Fibroblast of lung (primary cell): ENCODE measurements around the gene ANKRD13B. TPM values are rescaled to one million over a fixed set of nuclear protein-coding genes. Genes with fewer than 3 reads are reported as not detected.

ENCODE experiments used
- DNase-seq, 2 donors: peaks; one replicate each; pipeline versions ENCODE4 v3.0.0 to v3.0.0-alpha.2; 2010; ENCODE audit warnings: low read depth in 2 of 2
- H2AFZ ChIP-seq: 2 replicates; pipeline ENCODE4 v1.5.1; 2012; ENCODE audit warnings: low read length, control low read depth, inconsistent platforms
- H3K27ac ChIP-seq: 2 replicates; pipeline ENCODE4 v1.5.1; 2011; ENCODE audit warnings: low read length, control low read depth; ENCODE audit not compliant: insufficient read depth
- H3K27me3 ChIP-seq: 2 replicates; pipeline ENCODE4 v1.5.1; 2011; ENCODE audit warnings: mild to moderate bottlenecking, low read length; ENCODE audit not compliant: control insufficient read depth, insufficient read depth
- H3K36me3 ChIP-seq: 2 replicates; pipeline ENCODE4 v1.5.1; 2011; ENCODE audit warnings: low read length; ENCODE audit not compliant: control insufficient read depth, insufficient read depth
- H3K4me1 ChIP-seq: 2 replicates; pipeline ENCODE4 v1.5.1; 2011; ENCODE audit warnings: low read length; ENCODE audit not compliant: control insufficient read depth, insufficient read depth; ENCODE audit errors: extremely low read depth
- H3K4me2 ChIP-seq: 2 replicates; pipeline ENCODE4 v1.5.1; 2011; ENCODE audit warnings: low read length, control low read depth; ENCODE audit not compliant: insufficient read depth; ENCODE audit errors: extremely low read depth
- H3K4me3 ChIP-seq, 4 experiments: fragments of 200-600 bp in 1 of 4; sonication (generic) in 1 of 4; replicated peaks in 1 of 4; 2 replicates each; pipeline ENCODE4 v1.5.1; 2011 to 2016; ENCODE audit warnings: low read length in 4 of 4, low read depth in 3 of 4, mild to moderate bottlenecking in 3 of 4, control low read depth in 2 of 4, inconsistent platforms in 1 of 4, mixed read lengths in 1 of 4; ENCODE audit not compliant: insufficient read depth in 1 of 4; ENCODE audit errors: control extremely low read depth in 1 of 4
- H3K79me2 ChIP-seq: 2 replicates; pipeline ENCODE4 v1.5.1; 2012; ENCODE audit warnings: mild to moderate bottlenecking, low read length, inconsistent platforms; ENCODE audit not compliant: control insufficient read depth, insufficient read depth
- H3K9ac ChIP-seq: 2 replicates; pipeline ENCODE4 v1.5.1; 2011; ENCODE audit warnings: mild to moderate bottlenecking, low read length, control low read depth; ENCODE audit not compliant: insufficient read depth
- H3K9me3 ChIP-seq: 2 replicates; pipeline ENCODE4 v1.5.1; 2012; ENCODE audit warnings: low read depth, low read length; ENCODE audit not compliant: control insufficient read depth, insufficient read depth
- H4K20me1 ChIP-seq: 2 replicates; pipeline ENCODE4 v1.5.1; 2011; ENCODE audit warnings: low read length; ENCODE audit not compliant: control insufficient read depth, insufficient read depth; ENCODE audit errors: extremely low read depth
- EZH2 ChIP-seq: IDR thresholded peaks from 2 replicates; pipeline ENCODE4 v1.5.1; 2012; ENCODE audit warnings: low read length, control low read depth, mild to moderate bottlenecking; ENCODE audit errors: missing control alignments
- polyA plus RNA-seq, 2 donors: library from polyadenylated mRNA; depleted of rRNA in 1 of 2; stranded (reverse) in 1 of 2; unstranded in 1 of 2; fragments of >200 nt; gene quantifications; 2 replicates each; pipeline ENCODE4 v1.2.1, GENCODE V29; 2011 to 2012; ENCODE audit warnings: missing spikeins in 1 of 2
- total RNA-seq: library from RNA; depleted of rRNA; stranded (reverse); fragments of >200 nt; gene quantifications from 2 replicates; pipeline ENCODE4 v1.2.1, GENCODE V29; 2014
- TF ChIP-seq, protein P1 (sequence below), 2 donors: IDR thresholded peaks in 1 of 2; conservative IDR thresholded peaks in 1 of 2; 1 replicate in 1 of 2; 2 replicates in 1 of 2; pipeline ENCODE4 v1.5.1; 2011 to 2012; ENCODE audit warnings: low read length in 2 of 2, control low read depth in 1 of 2, inconsistent platforms in 1 of 2, low read depth in 1 of 2, mild to moderate bottlenecking in 1 of 2

The ANKRD13B gene
- total and polyA plus RNA-seq, 2 donors (not counting 1 experiment from before 2014, with no cell fraction given), result 1.4 to 6.3 TPM

GRCh38 chr17:29584452-29585079, 8.4 kb upstream of the ANKRD13B start:
- no peaks in the 10 kb centered on the region for H3K9me3 ChIP-seq
- DNase-seq, result peak in 1 of 2 donors; percentile 27
- peaks cover 9% of the 10 kb centered on the region for H3K36me3 ChIP-seq
- no peak overlapping the region for H3K9ac ChIP-seq
- H2AFZ ChIP-seq, result no peak overlapping the region
- no peak overlapping the region for H3K4me3 ChIP-seq
- H3K4me1 ChIP-seq, result peaks cover 5% of the 10 kb centered on the region
- no peaks in the 10 kb centered on the region for H3K27me3 ChIP-seq
- no peak for TF ChIP-seq EZH2
- TF ChIP-seq, protein P1, sequence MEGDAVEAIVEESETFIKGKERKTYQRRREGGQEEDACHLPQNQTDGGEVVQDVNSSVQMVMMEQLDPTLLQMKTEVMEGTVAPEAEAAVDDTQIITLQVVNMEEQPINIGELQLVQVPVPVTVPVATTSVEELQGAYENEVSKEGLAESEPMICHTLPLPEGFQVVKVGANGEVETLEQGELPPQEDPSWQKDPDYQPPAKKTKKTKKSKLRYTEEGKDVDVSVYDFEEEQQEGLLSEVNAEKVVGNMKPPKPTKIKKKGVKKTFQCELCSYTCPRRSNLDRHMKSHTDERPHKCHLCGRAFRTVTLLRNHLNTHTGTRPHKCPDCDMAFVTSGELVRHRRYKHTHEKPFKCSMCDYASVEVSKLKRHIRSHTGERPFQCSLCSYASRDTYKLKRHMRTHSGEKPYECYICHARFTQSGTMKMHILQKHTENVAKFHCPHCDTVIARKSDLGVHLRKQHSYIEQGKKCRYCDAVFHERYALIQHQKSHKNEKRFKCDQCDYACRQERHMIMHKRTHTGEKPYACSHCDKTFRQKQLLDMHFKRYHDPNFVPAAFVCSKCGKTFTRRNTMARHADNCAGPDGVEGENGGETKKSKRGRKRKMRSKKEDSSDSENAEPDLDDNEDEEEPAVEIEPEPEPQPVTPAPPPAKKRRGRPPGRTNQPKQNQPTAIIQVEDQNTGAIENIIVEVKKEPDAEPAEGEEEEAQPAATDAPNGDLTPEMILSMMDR (conservative IDR thresholded peaks at IDR 0.05 in 1 of 2, IDR thresholded peaks at IDR 0.05 in 1 of 2; ENCODE audit: low read depth in 1 of 2, low read length in 2 of 2), result no peak
- no peaks in the 10 kb centered on the region for H4K20me1 ChIP-seq
- H3K4me2 ChIP-seq, result no peak overlapping the region
- H3K27ac ChIP-seq, result no peak overlapping the region
- H3K79me2 ChIP-seq, result peaks cover 52% of the 10 kb centered on the region

- Histone ChIP-seq H2AFZ (no peak overlapping the region), H3K79me2 (peaks cover 52% of the 10 kb centered on the region), H4K20me1 (no peaks in the 10 kb centered on the region), H3K9me3 (no peaks in the 10 kb centered on the region), H3K27me3 (no peaks in the 10 kb centered on the region), H3K4me1 (peaks cover 10% of the 10 kb centered on the region), H3K36me3 (peaks cover 8% of the 10 kb centered on the region), H3K4me3 (no peak overlapping the region), H3K9ac (no peak overlapping the region), H3K4me2 (no peak overlapping the region), H3K27ac (no peak overlapping the region)
- DNase-seq, result peak in 1 of 2 donors; percentile 44
- TF ChIP-seq, protein P1 (conservative IDR thresholded peaks at IDR 0.05 in 1 of 2, IDR thresholded peaks at IDR 0.05 in 1 of 2; ENCODE audit: low read depth in 1 of 2, low read length in 2 of 2), result peak in 1 of 2 donors; percentile 36
- TF ChIP-seq EZH2, result no peak
Measured at GRCh38 chr17:29585080-29585751, 7.7 kb upstream of the ANKRD13B start.

- H2AFZ ChIP-seq, result no peak overlapping the region
- no peak overlapping the region for H3K27ac ChIP-seq
- H3K9me3 ChIP-seq, result no peaks in the 10 kb centered on the region
- H3K27me3 ChIP-seq, result no peaks in the 10 kb centered on the region
- peaks cover 12% of the 10 kb centered on the region for H3K4me1 ChIP-seq
- peaks cover 52% of the 10 kb centered on the region for H3K79me2 ChIP-seq
- no peak for TF ChIP-seq EZH2
- TF ChIP-seq, protein P1 (conservative IDR thresholded peaks at IDR 0.05 in 1 of 2, IDR thresholded peaks at IDR 0.05 in 1 of 2; ENCODE audit: low read depth in 1 of 2, low read length in 2 of 2), result no peak
- peak overlapping the region in 1 of 4 experiments; percentile 17 for H3K4me3 ChIP-seq
- no peak overlapping the region for H3K9ac ChIP-seq
- DNase-seq, result no peak
- peaks cover 8% of the 10 kb centered on the region for H3K36me3 ChIP-seq
- H3K4me2 ChIP-seq, result peak overlapping the region; percentile 94
- H4K20me1 ChIP-seq, result no peaks in the 10 kb centered on the region
Measured at GRCh38 chr17:29586676-29587469, 6.1 kb upstream of the ANKRD13B start.
